ENCODE measurements around the gene SARM1.

The SARM1 gene

GRCh38 chr17:28368915-28369683, 2.4 kb upstream of the SARM1 start:
- WGBS, 2 experiments (ENCODE audit: insufficient coverage in 2 of 2): 95 to 98% methylated on average over 22 to 23 of the region's 23 CpGs
- Histone ChIP-seq H3K4me1 (ENCODE audit: control insufficient read depth, insufficient read depth, low read length, poor library complexity, severe bottlenecking) (peaks cover 16% of the 10 kb centered on the region), H3K27ac (ENCODE audit: low read depth, low read length, severe bottlenecking) (no peak overlapping the region), H3K4me3 (ENCODE audit: extremely low read depth, insufficient read depth, low read length, poor library complexity, severe bottlenecking) (no peak overlapping the region), H3K9me3 (ENCODE audit: control insufficient read depth, low read length) (no peaks in the 10 kb centered on the region), H3K36me3 (ENCODE audit: control insufficient read depth, insufficient read depth, low read length) (peaks cover 11% of the 10 kb centered on the region)

DNA sequence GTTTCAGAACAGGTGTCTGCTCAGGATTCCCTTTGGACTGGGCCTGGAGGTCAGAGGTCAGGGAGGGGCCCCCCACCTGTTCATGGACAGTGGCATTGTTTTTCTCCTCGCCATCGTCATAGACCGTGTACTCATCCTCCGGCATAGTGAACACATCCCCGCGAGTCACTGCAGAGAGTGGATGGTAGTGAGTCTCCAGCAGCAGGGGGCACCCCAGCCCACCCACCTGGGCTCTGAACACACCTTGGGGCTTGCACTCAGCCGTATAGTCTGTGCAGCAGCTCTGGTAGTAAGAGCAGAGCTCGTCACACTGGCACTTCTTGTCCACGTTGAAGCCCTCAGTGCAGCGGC, 1.8 kb upstream of the SARM1 start:
- no peak overlapping the region for H3K4me3 ChIP-seq (ENCODE audit: extremely low read depth, insufficient read depth, low read length, poor library complexity, severe bottlenecking)
- peak overlapping the region; percentile 92 for H3K27ac ChIP-seq (ENCODE audit: low read depth, low read length, severe bottlenecking)
- 83% methylated on average over 10 of the region's 10 CpGs for WGBS, 2 experiments (ENCODE audit: insufficient coverage in 2 of 2)

GRCh38 chr17:28370035-28370743, 1.3 kb upstream of the SARM1 start, which contains the start of gene VTN:
VTN (minus strand) TSS chr17:28370307; CDS start chr17:28370203, 104 bp downstream.
- WGBS, 2 experiments (ENCODE audit: insufficient coverage in 2 of 2): 24 to 51% methylated on average over 5 of the region's 8 CpGs
- H3K4me3 ChIP-seq (ENCODE audit: extremely low read depth, insufficient read depth, low read length, poor library complexity, severe bottlenecking): peak within 1 kb of the TSS; percentile 58
- H3K27ac ChIP-seq (ENCODE audit: low read depth, low read length, severe bottlenecking): peak within 1 kb of the TSS; percentile 92
- peaks cover 5% of the 10 kb centered on the region for H3K36me3 ChIP-seq (ENCODE audit: control insufficient read depth, insufficient read depth, low read length)
- no peaks in the 10 kb centered on the region for H3K9me3 ChIP-seq (ENCODE audit: control insufficient read depth, low read length)
- H3K4me1 ChIP-seq (ENCODE audit: control insufficient read depth, insufficient read depth, low read length, poor library complexity, severe bottlenecking): peaks cover 16% of the 10 kb centered on the region

More for the DNA sequence above, 1.8 kb upstream of the SARM1 start:
- H3K9me3 ChIP-seq (ENCODE audit: control insufficient read depth, low read length): no peaks in the 10 kb centered on the region
- peaks cover 7% of the 10 kb centered on the region for H3K36me3 ChIP-seq (ENCODE audit: control insufficient read depth, insufficient read depth, low read length)
- peaks cover 16% of the 10 kb centered on the region for H3K4me1 ChIP-seq (ENCODE audit: control insufficient read depth, insufficient read depth, low read length, poor library complexity, severe bottlenecking)

DNA sequence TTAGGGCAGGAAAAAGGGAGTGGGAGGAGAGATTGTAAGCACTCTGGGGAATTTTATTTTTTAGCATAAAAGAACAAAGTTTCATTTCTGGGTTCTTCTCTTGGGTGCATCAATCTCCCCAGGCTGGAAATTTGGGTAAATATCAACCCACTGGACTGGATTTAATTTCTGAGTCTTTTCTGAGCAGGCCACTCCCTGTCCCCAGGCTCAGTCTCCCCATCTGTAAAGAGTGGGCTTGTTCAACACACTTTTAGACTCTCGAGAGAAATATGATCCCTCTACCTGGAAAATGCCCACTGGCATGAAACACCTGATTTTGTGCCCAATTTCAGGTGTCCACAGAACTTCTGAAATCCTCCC, 770 bp upstream of the SARM1 start:
- 83 to 100% methylated on average over 1 of the region's 1 CpG for WGBS, 2 experiments (ENCODE audit: insufficient coverage in 2 of 2)
- no peaks in the 10 kb centered on the region for H3K9me3 ChIP-seq (ENCODE audit: control insufficient read depth, low read length)
- H3K4me3 ChIP-seq (ENCODE audit: extremely low read depth, insufficient read depth, low read length, poor library complexity, severe bottlenecking): no peak overlapping the region
- H3K27ac ChIP-seq (ENCODE audit: low read depth, low read length, severe bottlenecking): peak overlapping the region; percentile 92
- H3K36me3 ChIP-seq (ENCODE audit: control insufficient read depth, insufficient read depth, low read length): peaks cover 5% of the 10 kb centered on the region
- H3K4me1 ChIP-seq (ENCODE audit: control insufficient read depth, insufficient read depth, low read length, poor library complexity, severe bottlenecking): peaks cover 16% of the 10 kb centered on the region

DNA sequence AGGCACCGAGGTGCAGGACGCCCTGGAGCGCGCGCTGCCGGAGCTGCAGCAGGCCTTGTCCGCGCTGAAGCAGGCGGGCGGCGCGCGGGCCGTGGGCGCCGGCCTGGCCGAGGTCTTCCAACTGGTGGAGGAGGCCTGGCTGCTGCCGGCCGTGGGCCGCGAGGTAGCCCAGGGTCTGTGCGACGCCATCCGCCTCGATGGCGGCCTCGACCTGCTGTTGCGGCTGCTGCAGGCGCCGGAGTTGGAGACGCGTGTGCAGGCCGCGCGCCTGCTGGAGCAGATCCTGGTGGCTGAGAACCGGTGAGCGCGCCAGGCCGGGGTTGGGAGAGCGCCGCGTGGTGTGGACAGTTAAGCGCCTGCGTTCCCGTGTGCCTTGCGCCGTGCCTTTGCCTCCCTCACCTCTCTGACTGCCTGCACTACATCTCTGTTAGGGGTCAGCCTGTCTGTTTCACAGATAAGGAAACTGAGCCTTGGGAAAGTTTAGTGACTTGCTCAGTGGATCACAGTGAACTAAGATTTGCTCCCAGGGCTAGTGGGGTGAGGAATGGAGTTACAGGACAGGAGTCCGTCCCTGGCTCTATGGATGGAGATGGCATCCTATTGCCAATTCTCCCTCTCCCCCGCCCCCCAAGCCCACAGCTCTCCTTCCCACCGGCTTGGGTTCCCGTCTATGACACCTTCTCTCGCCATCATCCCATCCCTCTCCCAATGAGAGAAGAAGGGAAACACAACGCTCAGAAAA, 880 bp downstream of the SARM1 start:
- Histone ChIP-seq H3K27ac (ENCODE audit: low read depth, low read length, severe bottlenecking) (no peak overlapping the region), H3K4me1 (ENCODE audit: control insufficient read depth, insufficient read depth, low read length, poor library complexity, severe bottlenecking) (peaks cover 16% of the 10 kb centered on the region), H3K9me3 (ENCODE audit: control insufficient read depth, low read length) (no peaks in the 10 kb centered on the region), H3K4me3 (ENCODE audit: extremely low read depth, insufficient read depth, low read length, poor library complexity, severe bottlenecking) (peak overlapping the region; percentile 58), H3K36me3 (ENCODE audit: control insufficient read depth, insufficient read depth, low read length) (no peaks in the 10 kb centered on the region)
- 9 to 10% methylated on average over 47 to 48 of the region's 53 CpGs for WGBS, 2 experiments (ENCODE audit: insufficient coverage in 2 of 2)

DNA sequence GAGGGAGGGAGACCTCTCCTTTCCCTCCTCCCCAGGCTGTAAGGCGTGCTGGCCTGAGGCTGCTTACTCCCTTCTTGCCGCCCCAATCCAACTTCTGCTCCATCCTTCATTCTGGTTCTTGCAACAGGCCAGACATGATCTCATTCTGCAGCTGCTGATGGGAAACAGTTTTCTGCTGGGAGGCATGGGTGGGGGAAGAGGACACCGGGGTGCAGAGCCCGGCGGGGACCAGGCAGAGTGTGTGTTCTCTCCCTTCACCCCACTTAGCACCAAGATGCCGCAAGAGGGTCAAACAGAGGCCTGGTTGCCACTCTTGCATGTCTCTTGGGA, 1.4 kb downstream of the SARM1 start:
- Histone ChIP-seq H3K36me3 (ENCODE audit: control insufficient read depth, insufficient read depth, low read length) (no peaks in the 10 kb centered on the region), H3K4me1 (ENCODE audit: control insufficient read depth, insufficient read depth, low read length, poor library complexity, severe bottlenecking) (peaks cover 16% of the 10 kb centered on the region), H3K4me3 (ENCODE audit: extremely low read depth, insufficient read depth, low read length, poor library complexity, severe bottlenecking) (peak overlapping the region; percentile 58), H3K9me3 (ENCODE audit: control insufficient read depth, low read length) (no peaks in the 10 kb centered on the region), H3K27ac (ENCODE audit: low read depth, low read length, severe bottlenecking) (no peak overlapping the region)
- 92 to 100% methylated on average over 1 to 4 of the region's 6 CpGs for WGBS, 2 experiments (ENCODE audit: insufficient coverage in 2 of 2)

DNA sequence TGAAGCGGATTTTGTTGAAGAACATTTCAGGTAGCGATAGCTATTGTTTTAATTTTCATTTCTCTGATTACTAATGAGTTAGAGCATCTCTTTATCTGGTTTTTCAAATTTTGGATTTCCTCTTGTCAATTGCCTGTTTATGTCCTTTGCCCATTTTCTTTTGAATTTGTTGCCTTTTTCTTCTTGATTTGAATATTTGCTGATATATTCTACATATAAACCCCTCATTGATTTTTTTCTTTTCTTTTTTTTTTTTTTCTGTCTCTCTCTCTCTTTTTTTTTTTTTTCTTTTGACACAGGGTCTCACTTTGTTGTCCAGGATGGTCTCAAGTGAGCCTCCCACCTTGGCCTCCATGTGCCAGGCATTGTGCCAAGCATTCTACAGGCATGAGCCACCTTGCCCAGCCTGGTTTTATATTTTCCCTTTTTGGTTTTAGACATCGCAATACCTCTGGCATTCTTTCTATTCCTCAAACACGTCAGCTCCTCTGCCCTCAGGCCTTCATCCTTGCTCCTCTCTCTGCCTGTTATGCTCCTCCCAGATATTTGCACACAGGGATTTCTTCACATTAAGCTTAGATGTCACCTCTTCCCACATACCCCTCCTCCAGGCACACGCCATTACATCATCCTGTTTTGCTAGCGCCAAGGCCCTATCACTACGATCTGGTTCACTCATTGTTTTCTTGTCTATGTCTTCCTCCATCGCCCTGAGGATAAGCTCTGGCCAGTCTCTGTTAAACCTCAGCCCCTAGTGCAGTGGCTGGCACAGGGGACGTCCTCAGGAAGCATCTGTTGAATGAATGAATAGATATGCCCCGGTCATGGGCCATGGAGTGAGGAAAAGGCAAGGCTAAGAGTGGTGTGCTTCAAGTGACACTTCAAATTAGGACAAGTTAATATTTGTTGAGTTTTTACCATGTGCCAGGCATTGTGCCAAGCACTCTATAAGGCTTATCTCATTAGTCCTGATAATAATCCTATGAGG, 8.6 kb downstream of the SARM1 start:
- no peak overlapping the region for H3K4me3 ChIP-seq (ENCODE audit: extremely low read depth, insufficient read depth, low read length, poor library complexity, severe bottlenecking)
- H3K36me3 ChIP-seq (ENCODE audit: control insufficient read depth, insufficient read depth, low read length): peaks cover 6% of the 10 kb centered on the region
- H3K27ac ChIP-seq (ENCODE audit: low read depth, low read length, severe bottlenecking): peak overlapping the region; percentile 43
- H3K9me3 ChIP-seq (ENCODE audit: control insufficient read depth, low read length): no peaks in the 10 kb centered on the region
- peaks cover 10% of the 10 kb centered on the region for H3K4me1 ChIP-seq (ENCODE audit: control insufficient read depth, insufficient read depth, low read length, poor library complexity, severe bottlenecking)
- WGBS, 2 experiments (ENCODE audit: insufficient coverage in 2 of 2): 76 to 83% methylated on average over 9 to 10 of the region's 10 CpGs

GRCh38 chr17:28381141-28381825, 9.8 kb downstream of the SARM1 start:
- peaks cover 12% of the 10 kb centered on the region for H3K36me3 ChIP-seq (ENCODE audit: control insufficient read depth, insufficient read depth, low read length)
- WGBS, 2 experiments (ENCODE audit: insufficient coverage in 2 of 2): 31 to 32% methylated on average over 51 to 72 of the region's 72 CpGs
- peak overlapping the region; percentile 14 for H3K4me3 ChIP-seq (ENCODE audit: extremely low read depth, insufficient read depth, low read length, poor library complexity, severe bottlenecking)
- H3K27ac ChIP-seq (ENCODE audit: low read depth, low read length, severe bottlenecking): no peak overlapping the region
- no peaks in the 10 kb centered on the region for H3K9me3 ChIP-seq (ENCODE audit: control insufficient read depth, low read length)
- H3K4me1 ChIP-seq (ENCODE audit: control insufficient read depth, insufficient read depth, low read length, poor library complexity, severe bottlenecking): peaks cover 10% of the 10 kb centered on the region

GRCh38 chr17:28384281-28385036, 13.0 kb downstream of the SARM1 start:
- WGBS, 2 experiments (ENCODE audit: insufficient coverage in 2 of 2): 19% methylated on average over 32 to 55 of the region's 56 CpGs
- Histone ChIP-seq H3K4me3 (ENCODE audit: extremely low read depth, insufficient read depth, low read length, poor library complexity, severe bottlenecking) (peak overlapping the region; percentile 8), H3K27ac (ENCODE audit: low read depth, low read length, severe bottlenecking) (no peak overlapping the region), H3K9me3 (ENCODE audit: control insufficient read depth, low read length) (no peaks in the 10 kb centered on the region), H3K4me1 (ENCODE audit: control insufficient read depth, insufficient read depth, low read length, poor library complexity, severe bottlenecking) (peaks cover 10% of the 10 kb centered on the region), H3K36me3 (ENCODE audit: control insufficient read depth, insufficient read depth, low read length) (peaks cover 37% of the 10 kb centered on the region)
